Hepatocyte (in vitro differentiated cells): Measurements from ENCODE around the gene POLR3K.

Experiments used
- CTCF ChIP-seq: fragments of 200-600 bp; sonication (generic); IDR thresholded peaks from 2 replicates; pipeline ENCODE4 v1.5.1; 2016; ENCODE audit warnings: antibody characterized with exemption, mild to moderate bottlenecking; ENCODE audit not compliant: poor library complexity
- EZH2 ChIP-seq: fragments of 200-600 bp; sonication (generic); IDR thresholded peaks from 2 replicates; pipeline ENCODE4 v1.6.1; 2016; ENCODE audit warnings: antibody characterized with exemption, mild to moderate bottlenecking, borderline replicate concordance
- EZH2phosphoT487 ChIP-seq: fragments of 200-600 bp; sonication (generic); IDR thresholded peaks from one replicate; pipeline ENCODE4 v1.6.1; 2018; ENCODE audit warnings: antibody characterized with exemption, mild to moderate bottlenecking, low read depth, moderate library complexity; ENCODE audit not compliant: unreplicated experiment, severe bottlenecking

- TF ChIP-seq EZH2phosphoT487, result no peak
- TF ChIP-seq CTCF, result no peak
- no peak for TF ChIP-seq EZH2
These were observed 9.6 kb upstream of the POLR3K start for GRCh38 chr16:62968-63391.
